HCT116 (cell line): ENCODE results near the gene SLC35F1. TPM values are rescaled to one million over a fixed set of nuclear protein-coding genes. Genes with fewer than 3 reads are reported as not detected.

Experiments
- ATAC-seq: fragments of 200-7000 bp; cut with Tn5 transposase; 2 replicates; pipeline ENCODE4 v1.9.1; 2020; ENCODE audit warnings: mild to moderate bottlenecking, moderate library complexity
- BruUV-seq: library from RNA; stranded (reverse); fragments of 400-500 nt; replicated peaks from 2 replicates; lab custom pipeline; 2021; lab: Mats Ljungman, UMichigan
- CTCF ChIA-PET: fragments of 300-600 bp; sonication (Branson Sonifier 250); formaldehyde crosslinking; loops from one replicate; lab custom pipeline; 2021; ENCODE audit warnings: antibody characterized with exemption; lab: Charles Lee
- POLR2A ChIA-PET: fragments of 300-600, 350-600 bp; sonication (Branson Sonifier 250); formaldehyde crosslinking; loops from one replicate; lab custom pipeline; 2021; ENCODE audit warnings: antibody characterized with exemption; lab: Charles Lee
- RAD21 ChIA-PET, 2 experiments: fragments of 300-600 bp; sonication (Branson Sonifier 250); formaldehyde crosslinking; loops; one replicate each; lab custom pipeline; 2023; ENCODE audit warnings: low total read pairs in 2 of 2; ENCODE audit not compliant: uncharacterized antibody in 2 of 2, unreplicated experiment in 2 of 2, low non-redundant PET in 1 of 2; lab: Charles Lee
- DNase-seq: peaks from one replicate; pipeline ENCODE4 v3.0.0-alpha.2; 2010; ENCODE audit warnings: low read depth, low spot score
- H2AFZ ChIP-seq: fragments of 200-600 bp; shearing (Covaris generic), sonication (generic); 2 replicates; pipeline ENCODE4 v1.6.1; 2017; ENCODE audit warnings: low read depth, mixed run types, mixed read lengths, antibody characterized with exemption, low read length; ENCODE audit not compliant: poor library complexity, severe bottlenecking
- H3K27ac ChIP-seq: 2 replicates; pipeline ENCODE4 v1.5.1; 2012; ENCODE audit warnings: low read depth, low read length
- H3K27me3 ChIP-seq: fragments of 200-600 bp; sonication (generic); 2 replicates; pipeline ENCODE4 v1.6.1; 2016; ENCODE audit warnings: mixed run types, low read length, mixed read lengths; ENCODE audit not compliant: insufficient read depth
- H3K36me3 ChIP-seq, 2 experiments: fragments of 200-500 bp in 1 of 2; fragments of 200-600 bp in 1 of 2; sonication (Bioruptor generic) in 1 of 2; sonication (generic) in 1 of 2; 2 replicates each; pipeline versions ENCODE4 v1.5.1 to v1.6.1; 2014 to 2016; ENCODE audit warnings: low read length in 2 of 2, inconsistent platforms in 1 of 2, mixed read lengths in 1 of 2, mixed run types in 1 of 2; ENCODE audit not compliant: insufficient read depth in 2 of 2, control insufficient read depth in 1 of 2
- H3K4me1 ChIP-seq, 2 experiments: fragments of 200-600 bp in 1 of 2; sonication (generic) in 1 of 2; 2 replicates each; pipeline versions ENCODE4 v1.5.1 to v1.6.1; 2012 to 2017; ENCODE audit warnings: low read length in 2 of 2, inconsistent platforms in 1 of 2, mild to moderate bottlenecking in 1 of 2, mixed read lengths in 1 of 2, mixed run types in 1 of 2, moderate library complexity in 1 of 2; ENCODE audit not compliant: insufficient read depth in 2 of 2, control insufficient read depth in 1 of 2
- H3K4me2 ChIP-seq: fragments of 200-600 bp; sonication (generic); 2 replicates; pipeline ENCODE4 v1.6.1; 2017; ENCODE audit warnings: mixed run types, low read length, mixed read lengths
- H3K4me3 ChIP-seq, 2 experiments: fragments of 200-600 bp in 1 of 2; sonication (generic) in 1 of 2; replicated peaks in 1 of 2; 2 replicates each; pipeline ENCODE4 v1.5.1; 2011 to 2016; ENCODE audit warnings: low read length in 2 of 2, control low read depth in 1 of 2, low read depth in 1 of 2, mild to moderate bottlenecking in 1 of 2, mixed read lengths in 1 of 2, mixed run types in 1 of 2
- H3K79me2 ChIP-seq: fragments of 200-600 bp; sonication (generic); 2 replicates; pipeline ENCODE4 v1.6.1; 2017; ENCODE audit warnings: mild to moderate bottlenecking, mixed run types, low read length, moderate library complexity, mixed read lengths; ENCODE audit not compliant: insufficient read depth
- H3K9ac ChIP-seq: fragments of 200-600 bp; sonication (generic); 2 replicates; pipeline ENCODE4 v1.6.1; 2016; ENCODE audit warnings: low read length, mixed read lengths
- H3K9me2 ChIP-seq: fragments of 200-600 bp; sonication (generic), shearing (Covaris generic); 2 replicates; pipeline ENCODE4 v1.6.1; 2017; ENCODE audit warnings: mixed run types, mild to moderate bottlenecking, moderate library complexity; ENCODE audit not compliant: insufficient read depth
- H3K9me3 ChIP-seq, 2 experiments: fragments of 200-500 bp in 1 of 2; fragments of 200-600 bp in 1 of 2; sonication (Bioruptor generic) in 1 of 2; sonication (generic) in 1 of 2; 2 replicates each; pipeline ENCODE4 v1.6.1; 2014 to 2017; ENCODE audit warnings: low read length in 2 of 2, mixed read lengths in 2 of 2, inconsistent platforms in 1 of 2, low read depth in 1 of 2, mild to moderate bottlenecking in 1 of 2, mixed run types in 1 of 2, moderate library complexity in 1 of 2; ENCODE audit not compliant: control insufficient read depth in 1 of 2, insufficient read depth in 1 of 2
- H4K20me1 ChIP-seq: fragments of 200-600 bp; sonication (generic), shearing (Covaris generic); 2 replicates; pipeline ENCODE4 v1.6.1; 2017; ENCODE audit warnings: mixed run types, mild to moderate bottlenecking, moderate library complexity; ENCODE audit not compliant: insufficient read depth
- ATF3 ChIP-seq: IDR thresholded peaks from 2 replicates; pipeline ENCODE4 v1.6.1; 2012
- CEBPB ChIP-seq: IDR thresholded peaks from 2 replicates; pipeline ENCODE4 v1.6.1; 2012; ENCODE audit warnings: low read depth
- CTCF ChIP-seq, 3 experiments: fragments of 200-600 bp in 1 of 3; sonication (generic) in 1 of 3; IDR thresholded peaks in 2 of 3; conservative IDR thresholded peaks in 1 of 3; 2 replicates each; pipeline ENCODE4 v1.5.1; 2012 to 2017; ENCODE audit warnings: low read depth in 2 of 3, low read length in 2 of 3, antibody characterized with exemption in 1 of 3, borderline replicate concordance in 1 of 3, control low read depth in 1 of 3, mild to moderate bottlenecking in 1 of 3, mixed read lengths in 1 of 3, mixed run types in 1 of 3, moderate library complexity in 1 of 3; ENCODE audit not compliant: insufficient read depth in 1 of 3
- EGR1 ChIP-seq: IDR thresholded peaks from 2 replicates; pipeline ENCODE4 v1.6.1; 2012; ENCODE audit warnings: low read depth
- ELF1 ChIP-seq: IDR thresholded peaks from 2 replicates; pipeline ENCODE4 v1.6.1; 2012; ENCODE audit warnings: low read depth, borderline replicate concordance
- EZH2phosphoT487 ChIP-seq: fragments of 200-600 bp; IDR thresholded peaks from 2 replicates; pipeline ENCODE4 v1.6.1; 2018; ENCODE audit warnings: antibody characterized with exemption, borderline replicate concordance
- JUND ChIP-seq: IDR thresholded peaks from 2 replicates; pipeline ENCODE4 v1.6.1; 2012
- MAX ChIP-seq: IDR thresholded peaks from 2 replicates; pipeline ENCODE4 v1.6.1; 2012
- POLR2A ChIP-seq: IDR thresholded peaks from 2 replicates; pipeline ENCODE4 v1.7.0; 2011; ENCODE audit warnings: borderline replicate concordance; ENCODE audit not compliant: insufficient read depth, insufficient read length; ENCODE audit errors: extremely low read depth
- SIN3A ChIP-seq: IDR thresholded peaks from 2 replicates; pipeline ENCODE4 v1.6.1; 2012; ENCODE audit warnings: low read depth
- SRF ChIP-seq: IDR thresholded peaks from 2 replicates; pipeline ENCODE4 v1.6.1; 2012; ENCODE audit warnings: low read depth
- YY1 ChIP-seq: IDR thresholded peaks from 2 replicates; pipeline ENCODE4 v1.6.1; 2011; ENCODE audit warnings: low read length, low read depth, moderate library complexity, mild to moderate bottlenecking; ENCODE audit not compliant: insufficient replicate concordance; ENCODE audit errors: extremely low read depth
- ZNF274 ChIP-seq: fragments of 200-500 bp; sonication (Bioruptor generic); IDR thresholded peaks from 2 replicates; pipeline ENCODE4 v1.6.1; 2014; ENCODE audit warnings: mild to moderate bottlenecking, low read depth, low read length, inconsistent platforms
- intact Hi-C: fragments of 100-400 bp; cut with micrococcal nuclease; formaldehyde crosslinking; loops from 2 replicates; pipeline ENCODE4 v1.10.0; 2022
- total RNA-seq: library from RNA; stranded (reverse); gene quantifications from one replicate; pipeline ENCODE4 v1.2.1, GENCODE V29; 2021; ENCODE audit not compliant: unreplicated experiment

Gene SLC35F1
- total RNA-seq, 1 experiment from 2014 or later = 0.07 TPM

- DNase-seq (no peak), ATAC-seq (no peak)
- no TSS peak for BruUV-seq
- Histone ChIP-seq H3K4me3 (no peak overlapping the region), H3K79me2 (no peaks in the 10 kb centered on the region), H3K27me3 (no peaks in the 10 kb centered on the region), H3K27ac (no peak overlapping the region), H2AFZ (no peak overlapping the region), H3K4me1 (no peaks in the 10 kb centered on the region), H3K36me3 (no peaks in the 10 kb centered on the region), H3K9ac (no peak overlapping the region), H4K20me1 (no peaks in the 10 kb centered on the region), H3K4me2 (no peak overlapping the region), H3K9me2 (no peaks in the 10 kb centered on the region), H3K9me3 (no peaks in the 10 kb centered on the region)
- RAD21 ChIA-PET = no interaction called here
- CTCF ChIA-PET = no interaction called here
- POLR2A ChIA-PET = no interaction called here
- intact Hi-C loops = no loop called here
- TF ChIP-seq MAX (no peak), EGR1 (no peak), SIN3A (no peak), ELF1 (no peak), CEBPB (no peak), ATF3 (no peak), SRF (no peak), ZNF274 (no peak), JUND (no peak), EZH2phosphoT487 (no peak), CTCF (IDR thresholded peaks at IDR 0.05 in 2 of 3, conservative IDR thresholded peaks at IDR 0.05 in 1 of 3; ENCODE audit: borderline replicate concordance in 1 of 3, insufficient read depth in 1 of 3, low read depth in 2 of 3, low read length in 2 of 3) (no peak), POLR2A (no peak), YY1 (no peak)
Measured at GRCh38 chr6:118016532-118016931, 109.5 kb downstream of the SLC35F1 start.
